ENCODE measurements around the gene MAPK10. TPM values are rescaled to one million over a fixed set of nuclear protein-coding genes. Genes with fewer than 3 reads are reported as not detected.
"Not testable (repeated sequence)": the region's sequence is repeated elsewhere in the genome, so short reads cannot be mapped to it uniquely, and the experiment has no call there.

MAPK10 gene
- total RNA-seq, 2 experiments from 2014 or later = 0.45 TPM; not detected in 1

DNA sequence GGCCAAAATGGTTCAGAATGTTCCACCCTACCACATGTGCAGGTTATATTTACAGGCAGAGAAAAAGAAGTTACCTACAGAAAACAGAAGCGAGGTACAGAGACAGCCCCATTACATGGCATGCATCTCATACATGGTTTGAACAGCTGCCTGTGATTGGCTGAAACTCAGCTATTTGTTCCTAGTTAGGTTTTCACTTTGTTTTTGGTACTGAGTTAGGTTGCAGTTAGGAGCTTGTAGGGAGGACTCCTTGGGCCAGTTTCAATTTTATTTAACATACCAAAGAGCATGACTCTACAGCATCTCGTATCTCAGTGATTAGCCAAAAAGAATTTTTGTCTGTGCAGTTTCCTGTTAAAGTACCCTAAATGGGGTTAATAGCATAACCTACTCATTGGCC is 392.0 kb downstream of the MAPK10 start:
- Mint-ChIP-seq H3K36me3 (ENCODE audit: low read depth) (no peaks in the 10 kb centered on the region), H3K27me3 (no peaks in the 10 kb centered on the region), H3K4me1 (no peaks in the 10 kb centered on the region), H3K27ac (no peak overlapping the region), H3K4me3 (no peak overlapping the region), H3K9me3 (no peaks in the 10 kb centered on the region)
- no peak for DNase-seq
- ChIA-PET POLR2A (no interaction called here), CTCF (no interaction called here)

DNA sequence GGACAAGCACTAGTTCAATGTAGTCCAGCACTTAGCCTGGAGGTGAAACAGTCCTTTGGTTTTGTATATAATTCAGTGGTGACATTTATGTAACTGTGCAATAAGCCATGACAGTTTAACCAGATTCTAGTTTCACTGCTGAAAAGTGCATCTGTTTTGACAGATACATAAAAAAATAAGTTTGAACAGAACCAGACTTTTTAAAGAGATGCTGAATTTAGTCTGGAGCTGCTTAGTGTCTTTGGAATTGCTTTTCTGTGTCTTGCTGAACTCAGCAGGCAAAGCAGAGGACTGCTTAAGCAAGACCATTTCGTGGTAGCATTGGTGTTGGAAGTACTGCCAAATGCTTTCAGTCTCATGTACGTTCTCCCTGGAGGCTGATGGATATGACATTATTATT is 393.5 kb downstream of the MAPK10 start:
- no peak overlapping the region for H3K27ac Mint-ChIP-seq
- DNase-seq = no peak
- no peaks in the 10 kb centered on the region for H3K36me3 Mint-ChIP-seq (ENCODE audit: low read depth)
- H3K9me3 Mint-ChIP-seq = no peaks in the 10 kb centered on the region
- CTCF ChIA-PET = no interaction called here
- H3K27me3 Mint-ChIP-seq = no peaks in the 10 kb centered on the region
- H3K4me1 Mint-ChIP-seq = no peaks in the 10 kb centered on the region
- H3K4me3 Mint-ChIP-seq = no peak overlapping the region
- POLR2A ChIA-PET = no interaction called here

DNA sequence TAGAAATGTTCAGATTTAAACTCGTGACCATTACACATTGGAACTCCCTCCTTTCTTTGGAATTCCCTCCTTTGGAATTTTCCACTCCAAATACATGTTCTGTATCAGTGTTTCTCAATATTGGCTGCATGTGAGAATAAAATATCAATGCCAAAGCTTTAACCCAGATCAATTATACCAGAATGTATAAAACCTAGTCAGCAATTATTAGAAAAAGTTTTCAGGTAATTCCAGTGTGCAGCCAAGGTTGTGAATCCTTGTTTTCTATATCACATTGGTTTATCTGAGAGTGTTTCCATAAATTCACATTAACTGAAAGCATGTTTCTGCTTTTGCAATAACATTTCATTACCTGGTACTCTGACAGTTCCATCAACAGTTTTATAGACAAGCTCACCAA is 394.3 kb downstream of the MAPK10 start:
- POLR2A ChIA-PET = no interaction called here
- CTCF ChIA-PET = no interaction called here
- H3K4me3 Mint-ChIP-seq = no peak overlapping the region
- H3K36me3 Mint-ChIP-seq (ENCODE audit: low read depth) = no peaks in the 10 kb centered on the region
- no peaks in the 10 kb centered on the region for H3K27me3 Mint-ChIP-seq
- no peaks in the 10 kb centered on the region for H3K4me1 Mint-ChIP-seq
- H3K9me3 Mint-ChIP-seq = no peaks in the 10 kb centered on the region
- H3K27ac Mint-ChIP-seq = no peak overlapping the region
- DNase-seq = no peak

- H3K27me3 Mint-ChIP-seq; H3K4me3 Mint-ChIP-seq; H3K27ac Mint-ChIP-seq; H3K4me1 Mint-ChIP-seq; H3K36me3 Mint-ChIP-seq (ENCODE audit: low read depth); POLR2A ChIA-PET; H3K9me3 Mint-ChIP-seq; CTCF ChIA-PET; DNase-seq: not testable (repeated sequence)
These were observed 394.8 kb downstream of the MAPK10 start for GRCh38 chr4:85965017-85965416.

GRCh38 chr4:85964298-85964697 is 395.6 kb downstream of the MAPK10 start:
- DNase-seq = no peak
- no peaks in the 10 kb centered on the region for H3K9me3 Mint-ChIP-seq
- H3K27me3 Mint-ChIP-seq = no peaks in the 10 kb centered on the region
- no peak overlapping the region for H3K27ac Mint-ChIP-seq
- no peak overlapping the region for H3K4me3 Mint-ChIP-seq
- H3K36me3 Mint-ChIP-seq (ENCODE audit: low read depth) = no peaks in the 10 kb centered on the region
- H3K4me1 Mint-ChIP-seq = no peaks in the 10 kb centered on the region
- ChIA-PET POLR2A (no interaction called here), CTCF (no interaction called here)

- H3K36me3 Mint-ChIP-seq (ENCODE audit: low read depth) = no peaks in the 10 kb centered on the region
- DNase-seq = no peak
- H3K4me3 Mint-ChIP-seq = no peak overlapping the region
- CTCF ChIA-PET = no interaction called here
- H3K9me3 Mint-ChIP-seq = no peaks in the 10 kb centered on the region
- H3K4me1 Mint-ChIP-seq = no peaks in the 10 kb centered on the region
- POLR2A ChIA-PET = no interaction called here
- no peak overlapping the region for H3K27ac Mint-ChIP-seq
- H3K27me3 Mint-ChIP-seq = no peaks in the 10 kb centered on the region
These were observed 396.6 kb downstream of the MAPK10 start for GRCh38 chr4:85963231-85963630.

- H3K27ac Mint-ChIP-seq = no peak overlapping the region
These were observed 398.0 kb downstream of the MAPK10 start for GRCh38 chr4:85961887-85962286.

DNA sequence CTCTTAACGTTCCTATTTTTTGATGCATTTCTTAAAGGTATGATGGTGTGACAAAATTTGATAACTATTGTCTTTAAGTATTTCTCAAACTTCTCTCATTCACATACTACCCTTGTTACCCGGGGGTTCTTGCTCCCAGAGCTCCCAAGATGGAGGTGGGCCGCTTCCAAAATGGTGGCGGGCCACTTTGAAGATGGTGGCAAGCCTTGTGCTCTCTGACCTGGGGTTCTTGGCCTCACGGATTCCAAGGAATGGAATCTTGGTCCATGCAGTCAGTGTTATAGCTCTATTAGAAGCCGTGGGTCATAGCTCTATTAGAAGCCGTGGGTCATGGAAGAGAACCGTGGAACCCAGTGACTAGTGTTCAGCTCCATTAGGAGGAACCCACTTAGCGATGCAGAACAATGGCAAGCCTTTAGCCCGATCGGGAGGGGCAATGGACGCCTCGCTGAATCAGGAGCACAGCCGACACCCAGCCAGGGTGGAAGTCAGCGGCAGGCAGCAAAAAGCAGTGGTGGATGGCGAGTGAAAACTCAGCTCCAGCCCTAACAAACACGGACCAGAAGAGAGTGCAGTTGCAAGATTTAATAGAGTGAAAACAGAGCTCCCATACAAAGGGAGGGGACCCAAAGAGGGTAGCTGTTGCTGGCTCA is 403.4 kb downstream of the MAPK10 start:
- CTCF ChIA-PET = no interaction called here
- Mint-ChIP-seq H3K4me3 (no peak overlapping the region), H3K27me3 (no peaks in the 10 kb centered on the region), H3K9me3 (no peaks in the 10 kb centered on the region), H3K36me3 (ENCODE audit: low read depth) (no peaks in the 10 kb centered on the region), H3K27ac (no peak overlapping the region), H3K4me1 (no peaks in the 10 kb centered on the region)
- no peak for DNase-seq
- POLR2A ChIA-PET = no interaction called here

More at GRCh38 chr4:85961887-85962286, 398.0 kb downstream of the MAPK10 start:
- Mint-ChIP-seq H3K4me3 (no peak overlapping the region), H3K27me3 (no peaks in the 10 kb centered on the region), H3K9me3 (no peaks in the 10 kb centered on the region), H3K4me1 (no peaks in the 10 kb centered on the region), H3K36me3 (ENCODE audit: low read depth) (no peaks in the 10 kb centered on the region)
- no peak for DNase-seq
- ChIA-PET POLR2A (no interaction called here), CTCF (no interaction called here)

DNA sequence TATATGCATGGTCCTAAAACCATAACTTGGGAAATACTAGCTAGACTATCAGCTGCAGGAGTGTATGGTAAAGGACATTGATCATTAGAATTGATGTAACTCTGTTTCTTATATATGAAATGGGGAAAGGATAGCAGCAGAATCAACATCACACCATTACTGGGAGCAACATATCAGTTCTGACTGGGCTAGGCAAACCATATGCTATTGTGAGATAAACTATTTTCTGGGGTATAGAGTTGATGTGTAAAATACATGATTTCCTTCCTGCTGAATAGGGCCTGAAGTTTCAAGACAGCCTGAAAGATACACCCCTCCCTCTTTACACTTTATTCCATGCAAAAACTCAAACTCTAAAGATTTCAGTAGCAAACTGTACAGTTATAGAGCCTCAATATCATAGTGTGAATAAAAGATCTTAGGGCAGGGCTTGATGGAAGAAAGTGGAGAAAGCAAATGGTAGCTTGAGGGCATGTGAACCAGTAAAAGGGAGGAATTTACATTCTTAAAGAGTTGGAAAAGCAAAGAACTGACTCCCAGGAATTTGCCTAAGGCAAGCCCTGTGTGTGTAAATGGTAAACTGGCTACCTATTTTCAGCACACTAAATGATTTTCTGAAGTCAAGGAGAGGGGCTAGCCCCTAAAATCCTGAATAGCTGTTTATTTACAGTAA is 404.1 kb downstream of the MAPK10 start:
- Mint-ChIP-seq H3K4me1 (no peaks in the 10 kb centered on the region), H3K9me3 (no peaks in the 10 kb centered on the region), H3K27ac (no peak overlapping the region), H3K27me3 (no peaks in the 10 kb centered on the region), H3K36me3 (ENCODE audit: low read depth) (no peaks in the 10 kb centered on the region), H3K4me3 (no peak overlapping the region)
- CTCF ChIA-PET = no interaction called here
- POLR2A ChIA-PET = no interaction called here
- no peak for DNase-seq

DNA sequence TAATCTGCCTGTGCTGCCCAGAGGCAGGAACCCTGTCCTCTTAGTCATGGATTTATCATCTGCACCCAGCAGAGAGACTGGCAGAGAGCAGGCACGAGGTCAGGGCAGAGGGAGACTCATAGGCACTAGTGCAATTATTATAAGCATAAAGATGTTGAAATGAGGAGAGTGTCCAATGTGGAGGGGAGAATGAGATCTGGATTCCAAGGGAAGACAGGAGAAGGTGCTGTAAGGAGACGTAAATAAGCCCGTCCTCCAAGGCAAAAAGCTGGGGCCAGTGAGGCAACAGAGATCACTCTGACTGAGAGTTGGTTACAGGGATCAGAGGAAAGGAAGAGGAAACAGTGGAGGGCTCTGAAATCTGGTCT is 406.2 kb downstream of the MAPK10 start:
- Mint-ChIP-seq H3K27me3 (no peaks in the 10 kb centered on the region), H3K9me3 (no peaks in the 10 kb centered on the region), H3K27ac (no peak overlapping the region), H3K4me1 (no peaks in the 10 kb centered on the region), H3K36me3 (ENCODE audit: low read depth) (no peaks in the 10 kb centered on the region), H3K4me3 (no peak overlapping the region)
- CTCF ChIA-PET = no interaction called here
- POLR2A ChIA-PET = no interaction called here
- DNase-seq = no peak

GRCh38 chr4:85952972-85953650 is 406.7 kb downstream of the MAPK10 start:
- CTCF ChIA-PET = no interaction called here
- Mint-ChIP-seq H3K27me3 (no peaks in the 10 kb centered on the region), H3K36me3 (ENCODE audit: low read depth) (no peaks in the 10 kb centered on the region), H3K4me1 (no peaks in the 10 kb centered on the region), H3K4me3 (no peak overlapping the region), H3K27ac (no peak overlapping the region), H3K9me3 (no peaks in the 10 kb centered on the region)
- DNase-seq = no peak
- POLR2A ChIA-PET = no interaction called here

DNA sequence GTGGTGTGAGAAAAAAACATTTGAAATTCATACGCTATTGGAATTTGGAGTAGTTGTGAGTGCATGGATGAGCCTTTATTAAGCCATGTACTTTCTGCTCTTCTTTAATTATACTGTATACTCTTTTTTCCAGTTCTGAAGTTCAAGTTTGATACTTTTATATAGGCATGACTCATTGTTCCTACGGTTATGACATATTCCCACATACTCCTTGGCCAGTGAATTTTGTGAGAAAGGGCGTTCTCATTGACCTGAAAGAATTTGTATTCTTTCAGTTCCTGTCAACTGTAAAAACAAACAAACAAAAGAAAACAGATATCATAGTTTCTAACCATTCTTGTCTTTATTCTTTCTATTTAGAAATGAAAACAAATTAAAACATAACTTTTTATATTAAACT is 407.3 kb downstream of the MAPK10 start:
- Mint-ChIP-seq H3K36me3 (ENCODE audit: low read depth) (no peaks in the 10 kb centered on the region), H3K27ac (no peak overlapping the region), H3K4me1 (no peaks in the 10 kb centered on the region), H3K27me3 (no peaks in the 10 kb centered on the region), H3K4me3 (no peak overlapping the region), H3K9me3 (no peaks in the 10 kb centered on the region)
- ChIA-PET POLR2A (no interaction called here), CTCF (no interaction called here)
- DNase-seq = no peak

- H3K36me3 Mint-ChIP-seq (ENCODE audit: low read depth) = no peaks in the 10 kb centered on the region
- no peak overlapping the region for H3K4me3 Mint-ChIP-seq
- DNase-seq = no peak
- no peaks in the 10 kb centered on the region for H3K9me3 Mint-ChIP-seq
- H3K27ac Mint-ChIP-seq = no peak overlapping the region
- POLR2A ChIA-PET = no interaction called here
- H3K4me1 Mint-ChIP-seq = no peaks in the 10 kb centered on the region
- H3K27me3 Mint-ChIP-seq = no peaks in the 10 kb centered on the region
- CTCF ChIA-PET = no interaction called here
These were observed 408.8 kb downstream of the MAPK10 start for GRCh38 chr4:85951099-85951498.

DNA sequence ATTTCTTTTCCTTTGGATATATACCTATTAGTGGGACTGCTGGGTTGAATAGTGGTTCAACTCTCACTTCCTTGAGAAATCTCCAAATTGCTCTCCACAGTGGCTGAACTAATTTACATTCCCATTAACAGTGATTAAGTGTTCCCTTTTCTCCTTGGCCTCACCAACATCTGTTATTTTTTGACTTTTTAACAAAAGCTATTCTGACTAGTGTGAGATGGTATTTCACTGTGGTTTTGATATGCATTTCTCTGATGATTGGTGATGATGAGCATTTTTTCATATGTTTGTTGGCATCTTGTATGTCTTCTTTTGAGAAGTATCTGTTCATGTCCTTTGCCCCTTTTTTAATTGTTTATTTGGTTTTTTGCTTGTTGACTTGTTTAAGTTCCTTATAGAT is 413.0 kb downstream of the MAPK10 start:
- Mint-ChIP-seq H3K9me3 (no peaks in the 10 kb centered on the region), H3K4me3 (no peak overlapping the region), H3K36me3 (ENCODE audit: low read depth) (no peaks in the 10 kb centered on the region), H3K4me1 (no peaks in the 10 kb centered on the region), H3K27me3 (no peaks in the 10 kb centered on the region), H3K27ac (no peak overlapping the region)
- CTCF ChIA-PET = no interaction called here
- POLR2A ChIA-PET = no interaction called here
- no peak for DNase-seq

Measured in activated CD4-positive, alpha-beta memory T cell treated with anti-CD3 and anti-CD28 coated beads, Interleukin-2, amount 10 ng/mL, durations not matched to agents 7 days and 5 days (primary cell).